ENCODE results near the gene KCP.

The KCP gene

DNA sequence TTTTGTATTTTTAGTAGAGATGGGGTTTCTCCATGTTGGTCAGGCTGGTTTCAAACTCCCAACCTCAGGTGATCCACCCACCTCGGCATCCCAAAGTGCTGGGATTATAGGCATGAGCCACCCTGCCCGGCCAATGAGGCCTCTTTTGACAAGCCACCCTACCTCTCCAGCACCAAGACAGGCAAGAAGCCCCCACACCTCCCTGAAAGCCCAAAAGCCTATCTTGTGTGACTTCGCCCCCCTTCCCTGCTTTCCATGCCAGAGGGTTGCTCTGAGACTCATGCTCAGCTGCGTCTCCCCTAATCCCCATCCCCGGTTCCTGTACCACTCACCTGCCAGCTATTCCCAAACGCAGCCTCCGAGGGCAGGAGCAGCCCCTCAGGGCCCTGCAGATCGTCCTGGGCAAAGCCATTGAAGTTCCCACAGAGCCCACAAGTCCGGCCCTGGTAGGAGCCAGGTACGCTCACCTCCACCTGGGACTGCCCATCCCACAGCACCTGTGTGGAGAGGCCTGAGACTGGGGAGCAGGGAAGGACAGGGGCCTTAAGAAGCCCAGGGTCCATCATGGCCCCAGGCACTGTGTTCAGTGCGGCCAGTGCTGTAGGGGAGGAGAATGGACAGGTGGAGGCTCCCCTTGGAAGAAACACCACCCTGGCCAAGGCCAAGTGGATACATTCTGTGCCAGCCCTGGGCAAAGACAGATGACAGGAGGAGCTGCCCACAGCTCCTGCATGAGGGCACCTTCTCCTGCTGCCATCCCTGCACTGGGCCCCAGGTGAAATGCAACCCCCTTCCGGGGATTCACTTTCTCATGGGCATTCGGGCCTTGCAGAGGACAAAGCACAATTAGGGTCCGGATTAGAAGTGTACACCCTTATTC is 32.0 kb downstream of the KCP start:
- peak in 4 of 10 donors; percentile 6 to 77 (median 62) for DNase-seq
- intact Hi-C loops (cut with DNase I): no loop called here

GRCh38 chr7:128877756-128878120 is 32.8 kb downstream of the KCP start:
- intact Hi-C loops (cut with DNase I): no loop called here
- peak in 2 of 10 donors; percentile 17 to 29 for DNase-seq

GRCh38 chr7:128876978-128877755 is 33.3 kb downstream of the KCP start:
- peak in 3 of 10 donors; percentile 58 to 83 (median 66) for DNase-seq
- intact Hi-C loops (cut with DNase I): no loop called here

- intact Hi-C loops (cut with DNase I): no loop called here
- DNase-seq: peak in 3 of 10 donors; percentile 34 to 64 (median 54)
These were observed 33.9 kb downstream of the KCP start for GRCh38 chr7:128876586-128876977.

DNA sequence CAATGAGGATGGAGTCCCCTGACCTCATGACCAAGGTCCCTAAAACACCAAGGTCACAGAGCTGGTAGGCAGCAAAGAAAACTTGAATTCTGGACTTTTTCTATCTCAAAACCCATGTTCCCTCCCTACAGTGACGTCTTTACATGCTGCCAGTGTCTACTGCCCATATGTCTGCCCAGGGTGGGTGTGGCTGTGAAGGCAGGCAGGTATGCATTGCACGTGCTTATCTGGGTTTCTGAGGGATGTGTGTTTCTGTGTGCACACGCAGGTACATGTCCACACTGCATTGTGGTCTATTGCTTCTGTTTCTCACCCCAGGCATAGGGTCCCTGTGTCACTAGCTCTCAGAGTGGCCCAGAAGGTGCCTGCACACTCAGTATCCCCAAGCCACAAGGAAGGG is 34.4 kb downstream of the KCP start:
- DNase-seq: peak in 1 of 10 donors; percentile 24
- intact Hi-C loops (cut with DNase I): no loop called here

DNA sequence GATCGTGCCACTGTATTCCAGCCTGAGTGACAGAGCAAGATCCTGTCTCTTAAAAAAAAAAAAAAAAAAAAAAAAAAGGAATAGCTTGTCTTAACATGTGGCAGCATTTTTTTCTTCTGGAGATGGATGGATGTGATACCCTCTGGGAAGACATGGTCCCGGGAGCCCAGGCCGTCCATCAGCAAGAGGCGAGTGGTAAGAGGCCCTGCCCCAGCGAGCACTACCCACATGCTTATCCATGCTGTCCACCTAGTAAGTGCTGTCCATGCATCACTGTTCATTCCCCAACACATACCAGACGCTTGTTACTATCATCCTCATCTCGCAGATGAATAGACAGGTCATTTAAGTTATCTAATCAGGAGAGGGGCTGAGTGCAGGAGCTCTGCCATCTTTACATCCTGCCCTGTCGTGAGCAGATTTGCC is 35.0 kb downstream of the KCP start:
- DNase-seq: peak in 3 of 10 donors; percentile 7 to 46 (median 27)
- intact Hi-C loops (cut with DNase I): no loop called here

DNA sequence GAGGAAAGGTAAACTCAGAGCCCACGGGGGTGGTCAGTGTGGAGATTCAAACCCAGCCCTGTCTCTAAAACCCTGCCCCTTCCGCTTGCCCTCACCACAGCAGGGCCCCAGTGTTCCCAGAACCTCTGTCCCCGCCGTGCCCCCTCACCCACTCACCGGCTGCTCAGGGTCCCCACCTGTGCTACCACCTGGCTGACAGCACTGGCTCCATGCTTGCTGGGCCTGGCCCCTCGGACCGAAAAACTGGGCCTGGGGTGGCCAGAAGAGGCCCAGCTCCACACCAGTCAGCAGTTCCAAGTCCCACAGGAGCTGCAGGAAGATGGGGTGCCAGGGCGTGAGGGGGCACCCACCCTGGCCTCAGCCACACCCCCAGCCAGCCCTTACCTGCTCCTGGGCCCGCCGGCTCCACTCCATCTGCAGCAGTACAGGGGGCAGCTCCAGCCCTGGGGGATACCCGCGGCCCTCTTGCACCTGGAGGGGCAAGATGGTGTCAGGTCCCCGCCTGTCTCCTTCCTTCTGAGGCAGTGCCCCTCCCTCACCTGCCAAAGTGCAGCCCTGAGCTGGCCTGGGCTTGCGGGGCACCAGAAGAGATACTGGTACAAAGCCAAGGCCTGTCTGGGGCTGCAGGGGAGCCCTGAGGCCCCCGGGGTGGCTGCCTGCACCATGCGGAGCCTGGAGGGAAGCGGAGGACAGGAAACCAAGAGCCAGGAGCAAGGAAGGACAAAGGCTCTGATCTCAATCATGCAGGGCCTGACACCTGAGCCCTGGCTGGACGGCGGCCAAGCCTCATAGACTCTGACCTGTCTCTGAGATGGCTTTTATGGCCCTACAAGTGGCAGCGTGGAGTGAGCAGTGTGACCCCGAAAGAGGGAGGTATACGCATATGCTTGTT is 36.1 kb downstream of the KCP start:
- DNase-seq: peak in 3 of 10 donors; percentile 58 to 82 (median 61)
- intact Hi-C loops (cut with DNase I): no loop called here

- DNase-seq: peak in 1 of 10 donors; percentile 59
- intact Hi-C loops (cut with DNase I): no loop called here
These were observed 37.3 kb downstream of the KCP start for GRCh38 chr7:128873234-128873633.

GRCh38 chr7:128872394-128872824 is 38.1 kb downstream of the KCP start:
- no peak for DNase-seq
- intact Hi-C loops (cut with DNase I): no loop called here

- DNase-seq: no peak
- intact Hi-C loops (cut with DNase I): no loop called here
These were observed 39.5 kb downstream of the KCP start for GRCh38 chr7:128871050-128871449.

DNA sequence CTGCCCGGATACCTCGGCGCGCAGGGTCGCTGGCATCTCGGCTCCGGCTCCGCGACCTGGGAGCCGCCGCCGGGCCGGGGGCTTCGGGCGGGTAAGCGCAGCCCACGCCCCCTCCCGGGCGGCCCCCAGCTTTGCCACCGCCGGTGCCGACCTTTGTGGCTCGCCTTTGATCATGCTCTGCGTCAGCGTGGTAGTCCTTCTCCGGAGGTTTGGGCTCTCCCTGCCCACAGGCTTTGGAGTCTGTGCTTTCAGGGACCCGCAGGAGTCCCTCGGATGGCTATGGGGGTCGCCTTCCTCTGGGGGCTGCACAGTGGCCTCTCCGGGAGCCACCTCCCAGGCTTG is 40.6 kb downstream of the KCP start:
- intact Hi-C loops (cut with DNase I): loop anchor here (10.0 kb wide), 1 partner anchor 335 kb away; no protein-coding TSS in a partner anchor
- DNase-seq: peak in 1 of 10 donors; percentile 78

DNA sequence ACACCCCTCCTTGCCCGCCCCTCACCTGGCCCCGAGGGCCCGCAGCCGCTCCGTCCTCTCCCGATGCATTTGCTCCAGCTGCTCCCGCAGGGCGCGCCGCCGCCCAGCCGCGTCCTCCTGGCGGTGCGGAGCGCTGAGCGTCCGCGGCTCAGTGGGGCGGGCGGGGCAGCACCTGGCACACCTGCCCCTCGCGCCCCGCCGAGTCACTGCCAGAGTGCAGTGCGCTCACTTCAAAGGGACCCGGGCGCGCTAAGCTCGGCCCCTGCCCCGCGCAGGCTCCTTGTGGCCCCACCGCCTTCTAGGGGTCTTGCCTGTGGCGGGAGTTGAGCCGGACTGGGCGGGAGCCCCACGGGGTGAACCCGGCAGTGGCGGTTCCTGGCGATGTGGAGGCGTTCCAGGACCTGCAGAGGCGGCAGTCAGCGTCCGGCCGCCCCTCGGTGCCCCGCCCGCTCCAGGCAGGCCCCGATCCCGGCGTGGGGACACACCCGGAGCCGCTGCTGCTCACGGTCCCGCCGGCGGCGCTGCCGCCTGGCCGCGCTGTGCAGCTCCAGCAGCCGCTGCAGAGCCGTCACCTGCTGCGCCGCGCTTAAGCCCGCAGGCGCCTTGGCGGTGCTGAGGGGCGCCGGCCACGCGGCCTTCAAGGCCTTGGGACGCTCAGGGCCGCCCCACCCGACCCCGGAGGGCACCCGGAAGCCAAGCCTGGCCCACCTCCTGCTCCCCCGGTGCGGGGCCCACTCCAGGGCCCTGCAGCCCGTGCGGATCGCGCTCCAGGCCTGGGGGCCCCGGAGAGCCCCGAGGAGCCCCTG is 41.2 kb downstream of the KCP start:
- peak; percentile 28 to 93 (median 52) for DNase-seq
- intact Hi-C loops (cut with DNase I): loop anchor here (10.0 kb wide), 1 partner anchor 335 kb away; no protein-coding TSS in a partner anchor

- intact Hi-C loops (cut with DNase I): loop anchor here (10.0 kb wide), 1 partner anchor 334 kb away; no protein-coding TSS in a partner anchor
- DNase-seq: no peak
These were observed 41.8 kb downstream of the KCP start for GRCh38 chr7:128868624-128869137.

- intact Hi-C loops (cut with DNase I): loop anchor here (10.0 kb wide), 1 partner anchor 333 kb away; no protein-coding TSS in a partner anchor
- DNase-seq: no peak
These were observed 42.5 kb downstream of the KCP start for GRCh38 chr7:128867842-128868623.

GRCh38 chr7:128867241-128867640 is 43.3 kb downstream of the KCP start:
- intact Hi-C loops (cut with DNase I): loop anchor here (10.0 kb wide), 1 partner anchor 332 kb away; no protein-coding TSS in a partner anchor
- no peak for DNase-seq

DNA sequence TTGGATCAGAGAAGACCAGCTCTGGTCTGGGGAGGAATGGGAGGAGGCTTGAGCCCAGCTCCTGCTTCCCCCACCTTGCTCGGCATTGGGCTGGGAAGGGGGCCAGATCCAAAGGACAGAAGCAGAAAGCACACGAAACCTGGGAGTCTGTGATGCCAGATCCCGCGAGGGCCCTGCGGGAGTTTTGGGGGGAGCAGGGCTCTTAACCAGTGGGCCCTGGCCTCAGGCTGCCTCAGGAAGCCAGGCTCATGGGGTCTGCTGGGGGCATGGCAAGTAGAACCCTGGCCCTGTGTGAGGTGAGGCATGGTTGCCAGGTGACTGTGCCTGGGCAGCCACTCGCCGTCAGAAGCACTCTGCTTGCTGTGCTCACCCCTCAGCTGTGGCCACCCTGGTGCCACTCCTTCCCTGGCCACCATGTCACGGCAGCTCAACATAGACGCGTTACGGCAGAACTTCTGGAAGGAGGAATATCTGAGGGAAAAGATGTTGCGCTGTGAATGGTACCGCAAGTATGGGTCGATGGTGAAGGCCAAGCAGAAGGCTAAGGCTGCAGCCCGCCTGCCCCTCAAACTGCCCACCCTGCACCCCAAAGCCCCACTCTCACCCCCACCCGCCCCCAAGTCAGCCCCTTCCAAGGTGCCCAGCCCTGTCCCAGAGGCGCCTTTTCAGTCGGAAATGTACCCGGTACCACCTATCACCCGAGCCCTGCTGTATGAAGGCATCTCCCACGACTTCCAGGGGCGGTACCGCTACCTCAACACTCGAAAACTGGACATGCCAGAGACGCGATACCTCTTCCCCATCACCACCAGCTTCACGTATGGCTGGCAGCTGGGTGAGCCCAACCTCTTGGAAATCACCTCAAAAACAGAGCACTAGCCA is 44.3 kb downstream of the KCP start:
- DNase-seq: peak in 1 of 10 donors; percentile 62
- intact Hi-C loops (cut with DNase I): loop anchor here (10.0 kb wide), 1 partner anchor 331 kb away; no protein-coding TSS in a partner anchor

GRCh38 chr7:128865303-128865702 is 45.2 kb downstream of the KCP start:
- peak in 1 of 10 donors; percentile 74 for DNase-seq
- intact Hi-C loops (cut with DNase I): loop anchor here (10.0 kb wide), 1 partner anchor 331 kb away; no protein-coding TSS in a partner anchor

Measured in posterior cingulate gyrus (tissue), 11 donors.